Measurements from ENCODE around the gene BCL3.

The BCL3 gene

GRCh38 chr19:44745341-44745831 is 3.1 kb upstream of the BCL3 start:
- TF ChIP-seq GATA3 (IDR thresholded peaks at IDR 0.05; ENCODE audit: low read depth, low read length) = no peak
- TF ChIP-seq GATA2 (IDR thresholded peaks at IDR 0.05; ENCODE audit: low read depth, low read length) = no peak

GRCh38 chr19:44745887-44746600 is 2.5 kb upstream of the BCL3 start:
- TF ChIP-seq GATA3 (IDR thresholded peaks at IDR 0.05; ENCODE audit: low read depth, low read length) (no peak), GATA2 (IDR thresholded peaks at IDR 0.05; ENCODE audit: low read depth, low read length) (no peak)

- TF ChIP-seq GATA2 (IDR thresholded peaks at IDR 0.05; ENCODE audit: low read depth, low read length) (no peak), GATA3 (IDR thresholded peaks at IDR 0.05; ENCODE audit: low read depth, low read length) (no peak)
These were observed 1.9 kb upstream of the BCL3 start for GRCh38 chr19:44746616-44746945.

- TF ChIP-seq GATA2 (IDR thresholded peaks at IDR 0.05; ENCODE audit: low read depth, low read length) (no peak), GATA3 (IDR thresholded peaks at IDR 0.05; ENCODE audit: low read depth, low read length) (no peak)
These were observed 1.4 kb upstream of the BCL3 start for GRCh38 chr19:44746946-44747738.

GRCh38 chr19:44747739-44748425 is 626 bp upstream of the BCL3 start:
- TF ChIP-seq GATA3 (IDR thresholded peaks at IDR 0.05; ENCODE audit: low read depth, low read length) (no peak), GATA2 (IDR thresholded peaks at IDR 0.05; ENCODE audit: low read depth, low read length) (no peak)

- TF ChIP-seq GATA3 (IDR thresholded peaks at IDR 0.05; ENCODE audit: low read depth, low read length) (no peak), GATA2 (IDR thresholded peaks at IDR 0.05; ENCODE audit: low read depth, low read length) (no peak)
These were observed 784 bp downstream of the BCL3 start for GRCh38 chr19:44749292-44749691.

GRCh38 chr19:44749994-44750393 is 1.5 kb downstream of the BCL3 start:
- TF ChIP-seq GATA3 (IDR thresholded peaks at IDR 0.05; ENCODE audit: low read depth, low read length) (no peak), GATA2 (IDR thresholded peaks at IDR 0.05; ENCODE audit: low read depth, low read length) (no peak)

GRCh38 chr19:44752123-44752815 is 3.8 kb downstream of the BCL3 start:
- TF ChIP-seq GATA3 (IDR thresholded peaks at IDR 0.05; ENCODE audit: low read depth, low read length) (no peak), GATA2 (IDR thresholded peaks at IDR 0.05; ENCODE audit: low read depth, low read length) (no peak)

- TF ChIP-seq GATA3 (IDR thresholded peaks at IDR 0.05; ENCODE audit: low read depth, low read length) (no peak), GATA2 (IDR thresholded peaks at IDR 0.05; ENCODE audit: low read depth, low read length) (no peak)
These were observed 4.5 kb downstream of the BCL3 start for GRCh38 chr19:44752816-44753625.

GRCh38 chr19:44753626-44753931 is 5.1 kb downstream of the BCL3 start:
- TF ChIP-seq GATA2 (IDR thresholded peaks at IDR 0.05; ENCODE audit: low read depth, low read length) = no peak
- no peak for TF ChIP-seq GATA3 (IDR thresholded peaks at IDR 0.05; ENCODE audit: low read depth, low read length)

- TF ChIP-seq GATA2 (IDR thresholded peaks at IDR 0.05; ENCODE audit: low read depth, low read length) (no peak), GATA3 (IDR thresholded peaks at IDR 0.05; ENCODE audit: low read depth, low read length) (no peak)
These were observed 5.6 kb downstream of the BCL3 start for GRCh38 chr19:44753932-44754749.

GRCh38 chr19:44754750-44755080 is 6.2 kb downstream of the BCL3 start:
- TF ChIP-seq GATA3 (IDR thresholded peaks at IDR 0.05; ENCODE audit: low read depth, low read length) = no peak

GRCh38 chr19:44755219-44755618 is 6.7 kb downstream of the BCL3 start:
- TF ChIP-seq GATA3 (IDR thresholded peaks at IDR 0.05; ENCODE audit: low read depth, low read length) (no peak), GATA2 (IDR thresholded peaks at IDR 0.05; ENCODE audit: low read depth, low read length) (no peak)

All from SH-SY5Y (cell line).